ENCODE results near the gene CUBN. TPM values are rescaled to one million over a fixed set of nuclear protein-coding genes. Genes with fewer than 3 reads are reported as not detected.

CUBN gene
- total RNA-seq, 2 experiments from 2014 or later, result 7.9 to 9.2 TPM

DNA sequence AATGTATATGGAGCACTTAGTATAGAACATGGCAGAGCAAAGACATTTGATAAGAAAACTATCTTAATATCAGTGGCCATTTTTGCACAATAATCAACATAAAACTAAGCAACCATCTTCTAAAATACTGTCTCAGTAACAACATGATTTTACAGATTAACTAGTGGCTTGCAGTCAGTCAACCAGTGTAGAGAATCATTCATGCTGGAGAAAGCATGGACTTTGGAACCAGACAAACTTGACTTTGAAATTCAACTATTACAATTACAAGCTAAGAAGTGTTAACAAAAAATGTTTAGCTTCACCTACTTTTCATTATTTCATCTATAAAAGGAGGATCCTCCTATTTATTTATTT is 27.7 kb downstream of the CUBN start:
- Mint-ChIP-seq H3K36me3 (ENCODE audit: low read depth) (peaks cover 39% of the 10 kb centered on the region), H3K27ac (no peak overlapping the region), H3K27me3 (no peaks in the 10 kb centered on the region), H3K9me3 (peaks cover 3% of the 10 kb centered on the region), H3K4me1 (ENCODE audit: low read depth) (no peaks in the 10 kb centered on the region), H3K4me3 (no peak overlapping the region)
- POLR2A ChIA-PET, result no interaction called here
- TF ChIP-seq, protein P1, sequence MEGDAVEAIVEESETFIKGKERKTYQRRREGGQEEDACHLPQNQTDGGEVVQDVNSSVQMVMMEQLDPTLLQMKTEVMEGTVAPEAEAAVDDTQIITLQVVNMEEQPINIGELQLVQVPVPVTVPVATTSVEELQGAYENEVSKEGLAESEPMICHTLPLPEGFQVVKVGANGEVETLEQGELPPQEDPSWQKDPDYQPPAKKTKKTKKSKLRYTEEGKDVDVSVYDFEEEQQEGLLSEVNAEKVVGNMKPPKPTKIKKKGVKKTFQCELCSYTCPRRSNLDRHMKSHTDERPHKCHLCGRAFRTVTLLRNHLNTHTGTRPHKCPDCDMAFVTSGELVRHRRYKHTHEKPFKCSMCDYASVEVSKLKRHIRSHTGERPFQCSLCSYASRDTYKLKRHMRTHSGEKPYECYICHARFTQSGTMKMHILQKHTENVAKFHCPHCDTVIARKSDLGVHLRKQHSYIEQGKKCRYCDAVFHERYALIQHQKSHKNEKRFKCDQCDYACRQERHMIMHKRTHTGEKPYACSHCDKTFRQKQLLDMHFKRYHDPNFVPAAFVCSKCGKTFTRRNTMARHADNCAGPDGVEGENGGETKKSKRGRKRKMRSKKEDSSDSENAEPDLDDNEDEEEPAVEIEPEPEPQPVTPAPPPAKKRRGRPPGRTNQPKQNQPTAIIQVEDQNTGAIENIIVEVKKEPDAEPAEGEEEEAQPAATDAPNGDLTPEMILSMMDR (IDR thresholded peaks at IDR 0.05), result no peak
- Histone ChIP-seq H3K4me3 (ENCODE audit: low read length) (no peak overlapping the region), H3K4me1 (ENCODE audit: insufficient read depth, low read length) (no peaks in the 10 kb centered on the region), H3K27me3 (ENCODE audit: control insufficient read depth in 1 of 2, insufficient read depth in 2 of 2, low read length in 2 of 2) (no peaks in the 10 kb centered on the region), H3K9me3 (ENCODE audit: control insufficient read depth in 1 of 2, insufficient read depth in 1 of 2, low read length in 2 of 2) (no peaks in the 10 kb centered on the region), H3K36me3 (ENCODE audit: insufficient read depth, low read length) (peaks cover 6% of the 10 kb centered on the region), H3K27ac (ENCODE audit: low read depth in 1 of 2, low read length in 2 of 2) (no peak overlapping the region)
- intact Hi-C loops (cut with DNase I, micrococcal nuclease), result no loop called here
- CTCF ChIA-PET, result no interaction called here
- no peak for ATAC-seq (ENCODE audit: poor library complexity)
- DNase-seq, result no peak

DNA sequence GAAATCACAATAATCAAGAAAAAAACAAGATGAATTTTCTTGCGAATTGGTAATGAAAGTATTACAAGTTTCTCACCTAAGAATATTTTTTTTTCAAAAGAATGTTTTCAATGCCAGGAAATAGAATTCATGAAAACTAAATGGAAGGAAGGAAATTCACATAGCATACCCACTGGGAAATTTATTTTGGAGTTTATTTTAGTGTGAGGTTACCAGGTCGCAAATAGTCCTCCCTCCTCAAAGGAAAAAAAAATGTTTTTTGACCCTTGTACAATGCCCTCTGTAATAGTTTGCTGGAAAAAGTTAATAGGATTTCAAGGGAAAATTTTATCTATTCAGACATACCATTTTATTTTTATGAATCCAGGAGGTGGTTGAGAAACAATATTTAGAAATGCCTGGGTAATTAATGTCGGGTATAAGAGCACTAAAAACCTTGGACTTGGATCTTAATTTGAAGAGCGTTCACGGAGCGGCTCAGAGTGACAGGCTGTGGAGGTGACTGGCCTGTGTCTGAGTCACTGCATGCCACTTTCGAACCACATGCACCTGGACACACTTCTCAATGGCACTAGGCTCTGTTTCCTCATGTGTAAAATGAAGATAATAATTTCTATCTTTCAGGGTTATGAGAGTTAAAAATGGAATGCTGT is 28.2 kb downstream of the CUBN start:
- Histone ChIP-seq H3K27me3 (ENCODE audit: control insufficient read depth in 1 of 2, insufficient read depth in 2 of 2, low read length in 2 of 2) (no peaks in the 10 kb centered on the region), H3K9me3 (ENCODE audit: control insufficient read depth in 1 of 2, insufficient read depth in 1 of 2, low read length in 2 of 2) (no peaks in the 10 kb centered on the region), H3K4me1 (ENCODE audit: insufficient read depth, low read length) (no peaks in the 10 kb centered on the region), H3K4me3 (ENCODE audit: low read length) (no peak overlapping the region), H3K36me3 (ENCODE audit: insufficient read depth, low read length) (peaks cover 6% of the 10 kb centered on the region), H3K27ac (ENCODE audit: low read depth in 1 of 2, low read length in 2 of 2) (no peak overlapping the region)
- H3K4me3 Mint-ChIP-seq, result no peak overlapping the region
- TF ChIP-seq, protein P1 (IDR thresholded peaks at IDR 0.05), result no peak
- DNase-seq (no peak), ATAC-seq (ENCODE audit: poor library complexity) (no peak)
- peaks cover 4% of the 10 kb centered on the region for H3K9me3 Mint-ChIP-seq
- intact Hi-C loops (cut with DNase I, micrococcal nuclease), result no loop called here
- POLR2A ChIA-PET, result no interaction called here
- H3K4me1 Mint-ChIP-seq (ENCODE audit: low read depth), result no peaks in the 10 kb centered on the region
- H3K36me3 Mint-ChIP-seq (ENCODE audit: low read depth), result peaks cover 38% of the 10 kb centered on the region
- CTCF ChIA-PET, result no interaction called here
- H3K27me3 Mint-ChIP-seq, result no peaks in the 10 kb centered on the region
- H3K27ac Mint-ChIP-seq, result no peak overlapping the region

DNA sequence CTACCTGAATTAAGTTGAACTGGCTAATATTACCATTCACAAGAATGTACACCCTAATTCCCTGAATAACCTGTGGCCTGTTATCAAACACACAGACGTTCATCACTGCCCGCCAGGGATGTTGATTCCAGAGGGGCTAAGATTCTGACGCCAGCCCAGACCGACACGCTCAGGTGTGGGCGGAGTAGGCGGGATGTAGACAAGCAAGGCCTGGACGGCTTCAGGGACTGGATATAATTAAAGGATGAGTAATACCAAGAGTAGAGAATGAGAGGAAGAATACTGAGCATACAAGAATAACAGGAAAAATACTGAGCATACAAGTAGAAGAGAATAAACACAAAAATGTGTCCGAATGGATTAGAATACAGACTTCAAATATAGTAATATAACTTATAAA is 29.0 kb downstream of the CUBN start:
- H3K36me3 ChIP-seq (ENCODE audit: insufficient read depth, low read length), result peaks cover 6% of the 10 kb centered on the region
- peaks cover 44% of the 10 kb centered on the region for H3K36me3 Mint-ChIP-seq (ENCODE audit: low read depth)
- CTCF ChIA-PET, result no interaction called here
- H3K9me3 Mint-ChIP-seq, result peaks cover 4% of the 10 kb centered on the region
- H3K27ac ChIP-seq (ENCODE audit: low read depth in 1 of 2, low read length in 2 of 2), result no peak overlapping the region
- H3K27ac Mint-ChIP-seq, result peak overlapping the region; percentile 40
- no peak for ATAC-seq (ENCODE audit: poor library complexity)
- H3K27me3 Mint-ChIP-seq, result no peaks in the 10 kb centered on the region
- H3K4me3 ChIP-seq (ENCODE audit: low read length), result no peak overlapping the region
- intact Hi-C loops (cut with DNase I, micrococcal nuclease), result no loop called here
- no peaks in the 10 kb centered on the region for H3K4me1 Mint-ChIP-seq (ENCODE audit: low read depth)
- no peaks in the 10 kb centered on the region for H3K9me3 ChIP-seq (ENCODE audit: control insufficient read depth in 1 of 2, insufficient read depth in 1 of 2, low read length in 2 of 2)
- no peaks in the 10 kb centered on the region for H3K4me1 ChIP-seq (ENCODE audit: insufficient read depth, low read length)
- H3K27me3 ChIP-seq (ENCODE audit: control insufficient read depth in 1 of 2, insufficient read depth in 2 of 2, low read length in 2 of 2), result no peaks in the 10 kb centered on the region
- TF ChIP-seq, protein P1 (IDR thresholded peaks at IDR 0.05), result no peak
- POLR2A ChIA-PET, result no interaction called here
- DNase-seq, result no peak
- no peak overlapping the region for H3K4me3 Mint-ChIP-seq

Measured in CD4-positive, alpha-beta T cell (primary cell).